Smooth muscle cell (in vitro differentiated cells): ENCODE results near the gene PARP1. TPM values are rescaled to one million over a fixed set of nuclear protein-coding genes. Genes with fewer than 3 reads are reported as not detected.

Experiments
- DNase-seq: peaks from one replicate; lab custom pipeline; 2025; ENCODE audit not compliant: unreplicated experiment; lab: John Stamatoyannopoulos, UW
- H2AFZ ChIP-seq: fragments of 200-600 bp; sonication (generic); 2 replicates; pipeline ENCODE4 v1.6.0; 2016; ENCODE audit warnings: antibody characterized with exemption, low read depth, mild to moderate bottlenecking
- H3F3A ChIP-seq: fragments of 200-600 bp; sonication (generic); 2 replicates; pipeline ENCODE4 v1.6.0; 2017; ENCODE audit warnings: antibody characterized with exemption, low read depth
- H3K27ac ChIP-seq: fragments of 200-600 bp; sonication (generic); 2 replicates; pipeline ENCODE4 v1.5.1; 2016; ENCODE audit warnings: low read depth, mild to moderate bottlenecking
- H3K27me3 ChIP-seq: fragments of 200-600 bp; sonication (generic); 2 replicates; pipeline ENCODE4 v1.6.1; 2016; ENCODE audit warnings: low read depth, mild to moderate bottlenecking
- H3K36me3 ChIP-seq: fragments of 200-600 bp; sonication (generic); 2 replicates; pipeline ENCODE4 v1.5.1; 2016; ENCODE audit warnings: low read depth
- H3K4me1 ChIP-seq: fragments of 200-600 bp; sonication (generic); 2 replicates; pipeline ENCODE4 v1.5.1; 2016; ENCODE audit warnings: low read depth
- H3K4me2 ChIP-seq: fragments of 200-600 bp; sonication (generic); 2 replicates; pipeline ENCODE4 v1.6.0; 2016; ENCODE audit warnings: mild to moderate bottlenecking
- H3K4me3 ChIP-seq: fragments of 200-600 bp; sonication (generic); 2 replicates; pipeline ENCODE4 v1.5.1; 2016; ENCODE audit warnings: mild to moderate bottlenecking
- H3K79me2 ChIP-seq: fragments of 200-600 bp; sonication (generic); 2 replicates; pipeline ENCODE4 v1.6.0; 2016; ENCODE audit warnings: low read depth, mild to moderate bottlenecking
- H3K9ac ChIP-seq: fragments of 200-600 bp; sonication (generic); 2 replicates; pipeline ENCODE4 v1.6.0; 2016; ENCODE audit warnings: low read depth
- H3K9me3 ChIP-seq: fragments of 200-600 bp; sonication (generic); replicated peaks from 2 replicates; pipeline ENCODE4 v1.5.1; 2016; ENCODE audit warnings: low read depth
- H4K20me1 ChIP-seq: fragments of 200-600 bp; sonication (generic); 2 replicates; pipeline ENCODE4 v1.6.0; 2016; ENCODE audit warnings: low read depth
- WGBS: methylation state at CpG from one replicate; pipeline ENCODE4 v1.1.7; 2016; ENCODE audit warnings: low lambda C conversion rate; 5-methylcytosine and 5-hydroxymethylcytosine counted together
- polyA plus RNA-seq: library from polyadenylated mRNA; unstranded; fragments of >200 nt; fragmentation: Nextera tagmentation; extraction: Ambion mirVana; gene quantifications from 2 replicates; pipeline ENCODE4 v1.2.1, GENCODE V29; 2016
- total RNA-seq: library from RNA; depleted of rRNA; stranded (reverse); fragments of >200 nt; gene quantifications from 2 replicates; pipeline ENCODE4 v1.2.3, GENCODE V29; 2014
- TF ChIP-seq, protein P1 (sequence below): fragments of 200-600 bp; sonication (generic); IDR thresholded peaks from 2 replicates; pipeline ENCODE4 v1.5.1; 2017; ENCODE audit warnings: borderline replicate concordance, mild to moderate bottlenecking, antibody characterized with exemption; ENCODE audit not compliant: insufficient read depth, poor library complexity, severe bottlenecking

The PARP1 gene
- total and polyA plus RNA-seq, 2 experiments from 2014 or later: 27.4 to 38.5 TPM

DNA sequence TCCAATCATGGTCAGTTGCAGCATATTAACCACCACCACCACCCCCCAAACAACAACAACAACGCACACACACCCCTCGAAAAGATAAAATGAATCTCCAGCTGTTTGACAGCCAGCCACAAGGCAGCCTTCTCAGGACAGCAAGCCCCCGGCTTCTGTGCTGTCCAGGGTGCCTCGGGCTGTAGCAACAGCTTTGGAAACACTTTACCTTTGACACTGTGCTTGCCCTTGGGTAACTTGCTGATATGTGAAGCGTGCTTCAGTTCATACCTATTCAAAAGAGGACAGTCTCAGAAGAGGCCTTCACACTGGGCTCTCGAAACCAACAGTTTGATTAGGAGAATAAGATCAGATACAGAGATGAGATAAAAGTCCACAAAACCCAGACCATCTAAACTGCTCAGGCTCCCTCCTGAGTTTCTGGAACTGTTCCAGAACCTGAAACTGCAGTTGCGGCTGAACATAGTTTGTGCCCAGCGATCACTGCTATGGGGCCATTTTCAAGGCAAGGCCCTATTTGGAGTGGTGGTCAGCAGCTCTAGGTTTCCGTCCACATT lies 44.9 kb downstream of the PARP1 start:
- H3K36me3 ChIP-seq: peaks cover 3% of the 10 kb centered on the region
- DNase-seq: no peak
- TF ChIP-seq, protein P1, sequence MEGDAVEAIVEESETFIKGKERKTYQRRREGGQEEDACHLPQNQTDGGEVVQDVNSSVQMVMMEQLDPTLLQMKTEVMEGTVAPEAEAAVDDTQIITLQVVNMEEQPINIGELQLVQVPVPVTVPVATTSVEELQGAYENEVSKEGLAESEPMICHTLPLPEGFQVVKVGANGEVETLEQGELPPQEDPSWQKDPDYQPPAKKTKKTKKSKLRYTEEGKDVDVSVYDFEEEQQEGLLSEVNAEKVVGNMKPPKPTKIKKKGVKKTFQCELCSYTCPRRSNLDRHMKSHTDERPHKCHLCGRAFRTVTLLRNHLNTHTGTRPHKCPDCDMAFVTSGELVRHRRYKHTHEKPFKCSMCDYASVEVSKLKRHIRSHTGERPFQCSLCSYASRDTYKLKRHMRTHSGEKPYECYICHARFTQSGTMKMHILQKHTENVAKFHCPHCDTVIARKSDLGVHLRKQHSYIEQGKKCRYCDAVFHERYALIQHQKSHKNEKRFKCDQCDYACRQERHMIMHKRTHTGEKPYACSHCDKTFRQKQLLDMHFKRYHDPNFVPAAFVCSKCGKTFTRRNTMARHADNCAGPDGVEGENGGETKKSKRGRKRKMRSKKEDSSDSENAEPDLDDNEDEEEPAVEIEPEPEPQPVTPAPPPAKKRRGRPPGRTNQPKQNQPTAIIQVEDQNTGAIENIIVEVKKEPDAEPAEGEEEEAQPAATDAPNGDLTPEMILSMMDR: no peak
- no peak overlapping the region for H3K4me3 ChIP-seq
- H3K4me2 ChIP-seq: no peak overlapping the region
- H3K27me3 ChIP-seq: no peaks in the 10 kb centered on the region
- H3K79me2 ChIP-seq: no peaks in the 10 kb centered on the region
- H3K4me1 ChIP-seq: no peaks in the 10 kb centered on the region
- H4K20me1 ChIP-seq: no peaks in the 10 kb centered on the region
- no peak overlapping the region for H3K9ac ChIP-seq
- WGBS: 95% methylated on average over 9 of the region's 9 CpGs
- no peaks in the 10 kb centered on the region for H3K9me3 ChIP-seq
- H3F3A ChIP-seq: no peaks in the 10 kb centered on the region
- H3K27ac ChIP-seq: no peak overlapping the region
- H2AFZ ChIP-seq: no peak overlapping the region

DNA sequence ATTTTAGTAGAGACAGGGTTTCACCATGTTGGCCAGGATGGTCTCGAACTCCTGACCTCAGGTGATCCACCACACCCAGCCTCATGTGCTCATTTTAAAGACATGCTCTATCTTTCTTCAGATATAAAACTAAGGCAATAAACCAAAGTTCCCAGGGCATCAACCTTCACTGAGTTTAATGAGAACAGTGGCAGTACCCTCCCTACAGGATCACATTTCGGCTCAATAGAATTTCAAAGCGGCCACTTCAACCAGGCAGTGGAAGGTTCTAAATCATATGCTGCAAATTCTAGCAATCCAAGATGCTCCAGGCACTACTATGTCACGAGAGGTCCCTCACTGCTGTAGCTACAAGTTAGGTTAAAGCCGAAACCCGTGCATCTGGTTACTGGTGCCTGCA lies 45.5 kb downstream of the PARP1 start:
- TF ChIP-seq, protein P1: no peak
- H4K20me1 ChIP-seq: no peaks in the 10 kb centered on the region
- no peak overlapping the region for H3K27ac ChIP-seq
- H3K79me2 ChIP-seq: no peaks in the 10 kb centered on the region
- H3K9ac ChIP-seq: no peak overlapping the region
- H3K4me1 ChIP-seq: no peaks in the 10 kb centered on the region
- H3K4me2 ChIP-seq: no peak overlapping the region
- H3K36me3 ChIP-seq: peaks cover 3% of the 10 kb centered on the region
- no peak overlapping the region for H2AFZ ChIP-seq
- no peak for DNase-seq
- no peaks in the 10 kb centered on the region for H3F3A ChIP-seq
- WGBS: 80% methylated on average over 6 of the region's 6 CpGs
- no peaks in the 10 kb centered on the region for H3K9me3 ChIP-seq
- no peaks in the 10 kb centered on the region for H3K27me3 ChIP-seq
- no peak overlapping the region for H3K4me3 ChIP-seq

DNA sequence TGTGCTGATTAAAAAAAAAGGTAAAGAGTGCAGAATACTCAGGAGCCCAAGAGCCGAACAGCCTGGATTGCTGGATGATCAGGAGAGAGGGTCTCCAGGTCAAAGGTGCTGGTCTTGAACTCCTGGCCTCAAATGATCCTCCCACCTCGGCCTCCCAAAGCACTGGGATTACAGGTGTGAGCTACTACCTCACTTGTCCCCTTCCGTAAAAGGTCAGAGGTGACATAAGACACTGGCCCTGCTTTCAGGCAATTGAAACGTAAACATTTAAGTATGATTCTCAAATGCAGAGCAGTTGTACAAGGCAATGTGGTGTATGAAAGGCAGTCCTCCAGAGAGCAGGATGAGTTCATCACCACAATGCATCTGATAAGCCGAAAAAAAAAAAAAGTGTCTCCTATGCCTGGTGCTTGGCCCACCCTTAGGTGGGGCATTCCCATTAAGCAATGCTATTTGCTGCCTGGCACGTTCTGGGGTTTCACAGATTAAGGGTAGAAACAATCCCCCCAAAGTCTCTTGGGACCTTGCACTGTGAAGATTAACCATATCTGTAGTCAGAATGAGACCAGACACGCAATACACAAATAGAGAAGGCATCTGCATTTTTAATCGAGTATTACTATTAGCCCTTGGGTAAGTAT lies 47.7 kb downstream of the PARP1 start:
- no peak overlapping the region for H3K27ac ChIP-seq
- H3F3A ChIP-seq: no peaks in the 10 kb centered on the region
- no peaks in the 10 kb centered on the region for H4K20me1 ChIP-seq
- TF ChIP-seq, protein P1: no peak
- no peaks in the 10 kb centered on the region for H3K4me1 ChIP-seq
- no peaks in the 10 kb centered on the region for H3K27me3 ChIP-seq
- H2AFZ ChIP-seq: no peak overlapping the region
- H3K4me3 ChIP-seq: no peak overlapping the region
- peaks cover 3% of the 10 kb centered on the region for H3K36me3 ChIP-seq
- H3K9ac ChIP-seq: no peak overlapping the region
- H3K4me2 ChIP-seq: no peak overlapping the region
- WGBS: 95% methylated on average over 8 of the region's 8 CpGs
- H3K9me3 ChIP-seq: no peaks in the 10 kb centered on the region
- no peaks in the 10 kb centered on the region for H3K79me2 ChIP-seq
- DNase-seq: no peak

DNA sequence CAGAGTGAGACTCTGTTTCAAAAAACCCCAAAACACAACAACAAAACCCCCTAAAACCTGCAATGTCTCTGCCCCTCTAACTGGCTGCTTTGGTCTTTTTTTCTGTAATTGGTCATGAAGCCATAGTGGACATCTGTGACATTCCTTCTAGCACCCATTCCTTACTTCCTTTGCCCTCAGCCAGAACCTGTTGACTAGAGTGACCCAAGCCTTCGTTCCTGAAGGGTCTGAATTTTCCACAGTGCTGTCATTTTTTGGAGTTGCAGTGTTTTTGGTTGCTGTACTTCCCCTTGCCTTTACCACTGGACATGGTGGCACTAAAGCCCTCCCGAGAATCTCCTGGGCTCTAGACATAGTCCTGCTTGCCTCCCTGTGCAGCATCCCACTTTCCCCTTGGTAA lies 50.5 kb downstream of the PARP1 start:
- 93% methylated on average over 2 of the region's 2 CpGs for WGBS
- no peaks in the 10 kb centered on the region for H3K79me2 ChIP-seq
- no peaks in the 10 kb centered on the region for H3K4me1 ChIP-seq
- no peak for DNase-seq
- H3K4me3 ChIP-seq: no peak overlapping the region
- TF ChIP-seq, protein P1: no peak
- no peaks in the 10 kb centered on the region for H3F3A ChIP-seq
- H2AFZ ChIP-seq: no peak overlapping the region
- H3K27me3 ChIP-seq: no peaks in the 10 kb centered on the region
- H3K9me3 ChIP-seq: no peaks in the 10 kb centered on the region
- H4K20me1 ChIP-seq: no peaks in the 10 kb centered on the region
- no peak overlapping the region for H3K9ac ChIP-seq
- H3K4me2 ChIP-seq: no peak overlapping the region
- no peak overlapping the region for H3K27ac ChIP-seq
- no peaks in the 10 kb centered on the region for H3K36me3 ChIP-seq
